Left lobe of liver (tissue), 2 donors: ENCODE measurements around the gene CYP1B1. TPM values are rescaled to one million over a fixed set of nuclear protein-coding genes. Genes with fewer than 3 reads are reported as not detected.
"Not testable (repeated sequence)": the region's sequence is repeated elsewhere in the genome, so short reads cannot be mapped to it uniquely, and the experiment has no call there.

Source experiments
- ATAC-seq: fragments of 200-7000 bp; cut with Tn5 transposase; one replicate; pipeline ENCODE4 v1.9.1; 2020; ENCODE audit warnings: mild to moderate bottlenecking, moderate library complexity
- DNase-seq: peaks from one replicate; pipeline ENCODE4 v3.0.0-alpha.2; 2020; ENCODE audit warnings: low spot score
- total RNA-seq: library from RNA; stranded (reverse); gene quantifications from one replicate; pipeline ENCODE4 v1.2.1, GENCODE V29; 2021
- donor health status: DM: no; HTN: no; CAD: no; lungs with moderate emphysema.
- donor health status: DM: no; HTN: yes; CAD: no.

Gene CYP1B1
- total RNA-seq, 1 donor from 2014 or later = 6.1 TPM

DNA sequence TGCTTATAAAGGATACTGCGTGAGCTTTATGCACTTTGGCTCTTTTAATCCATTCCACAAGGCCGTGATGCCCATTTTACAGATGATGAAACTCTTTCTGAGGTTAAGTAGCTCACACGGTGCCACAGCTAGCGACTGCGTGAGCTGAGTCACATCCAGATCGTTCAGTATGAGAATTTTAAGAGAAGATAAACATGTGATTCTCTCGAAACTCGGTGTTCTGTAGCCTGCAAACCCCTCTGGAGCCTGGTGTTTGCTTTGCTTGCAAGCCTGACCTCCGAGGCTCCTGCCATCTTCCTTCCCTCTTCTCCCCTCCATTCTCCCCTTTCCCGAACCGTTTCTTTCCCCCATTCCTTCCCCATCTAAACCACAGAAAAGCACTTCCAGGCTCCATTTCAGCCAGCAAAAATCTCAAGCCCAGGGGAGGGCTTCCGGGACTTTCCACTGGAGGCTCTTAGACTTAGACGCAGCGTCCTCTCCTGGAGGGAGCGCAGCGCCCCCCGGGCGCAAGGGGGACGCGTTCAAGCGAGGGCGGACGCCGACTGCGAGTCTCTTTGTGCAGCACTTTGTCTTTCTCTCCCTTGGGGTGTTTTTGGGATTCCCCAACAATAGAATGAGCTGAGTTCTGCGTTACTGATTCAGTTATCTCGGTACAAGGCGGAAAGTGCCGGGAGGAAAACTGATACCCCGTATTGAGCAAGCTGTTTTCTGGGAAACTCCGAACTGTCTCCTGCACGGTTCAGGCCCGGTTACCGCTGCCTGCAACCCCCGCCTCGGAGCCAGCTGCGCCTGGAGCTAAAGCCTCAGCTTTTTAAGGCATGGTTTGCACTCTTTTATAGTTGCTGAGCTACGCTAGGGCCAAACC, 38.0 kb downstream of the CYP1B1 start:
- peak; percentile 60 for ATAC-seq
- DNase-seq = no peak

DNA sequence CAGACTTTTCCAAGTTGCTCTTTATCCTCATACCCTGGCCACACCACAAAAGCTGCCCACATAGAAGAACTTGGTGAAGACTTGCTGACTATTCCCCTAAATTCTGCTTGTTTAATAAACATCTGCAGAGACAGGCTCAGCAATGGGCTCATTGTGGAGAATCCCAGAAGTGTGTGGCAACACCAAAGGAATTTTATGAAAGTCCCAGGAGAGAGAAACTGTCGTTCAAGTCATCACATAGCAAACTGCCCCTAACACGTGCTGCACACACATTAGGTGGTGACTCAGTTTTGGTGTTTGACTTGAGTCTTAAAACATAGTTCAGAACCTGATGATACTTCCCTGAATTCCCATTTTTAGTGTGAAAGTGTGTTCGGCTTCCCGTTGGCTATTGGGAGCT, 38.6 kb downstream of the CYP1B1 start:
- ATAC-seq (no peak), DNase-seq (no peak)

DNA sequence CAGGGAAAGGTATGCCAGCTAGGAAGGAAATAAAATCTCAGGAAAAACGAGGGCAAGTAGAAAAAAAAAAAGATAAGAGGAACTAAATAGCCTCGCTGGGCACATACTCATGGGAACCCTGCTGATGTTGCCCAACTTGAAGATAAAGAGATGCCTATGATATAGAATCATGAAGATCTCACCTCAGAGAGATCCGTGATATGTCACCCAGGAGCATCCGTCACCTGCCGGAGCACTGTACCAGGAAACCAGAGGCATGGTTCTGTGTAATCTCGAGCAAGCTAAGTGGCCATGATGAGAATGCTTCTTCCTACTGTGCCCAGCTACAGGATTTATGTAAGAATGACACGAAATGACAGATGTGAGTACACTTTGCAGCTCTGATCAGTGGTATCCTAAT, 40.0 kb downstream of the CYP1B1 start:
- ATAC-seq = no peak
- DNase-seq = no peak

DNA sequence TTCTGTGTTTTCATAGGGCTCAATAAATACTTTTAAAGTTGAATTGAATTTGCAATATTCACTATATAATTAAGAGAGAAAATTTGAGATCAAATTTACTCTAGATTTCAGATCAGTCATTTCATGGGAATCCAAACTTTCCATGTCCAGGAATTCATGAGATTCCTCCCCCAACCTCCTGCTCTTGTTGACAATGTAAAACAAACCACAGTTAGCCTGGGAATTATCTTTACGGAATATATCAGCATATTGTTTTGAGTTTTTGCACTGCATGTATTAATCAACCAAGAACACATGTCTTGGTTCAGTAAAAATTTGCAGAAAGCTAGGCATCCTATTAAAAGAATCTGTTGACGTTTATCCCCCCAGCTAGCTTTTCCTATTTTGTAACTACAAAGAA, 42.3 kb downstream of the CYP1B1 start:
- DNase-seq (no peak), ATAC-seq (no peak)

DNA sequence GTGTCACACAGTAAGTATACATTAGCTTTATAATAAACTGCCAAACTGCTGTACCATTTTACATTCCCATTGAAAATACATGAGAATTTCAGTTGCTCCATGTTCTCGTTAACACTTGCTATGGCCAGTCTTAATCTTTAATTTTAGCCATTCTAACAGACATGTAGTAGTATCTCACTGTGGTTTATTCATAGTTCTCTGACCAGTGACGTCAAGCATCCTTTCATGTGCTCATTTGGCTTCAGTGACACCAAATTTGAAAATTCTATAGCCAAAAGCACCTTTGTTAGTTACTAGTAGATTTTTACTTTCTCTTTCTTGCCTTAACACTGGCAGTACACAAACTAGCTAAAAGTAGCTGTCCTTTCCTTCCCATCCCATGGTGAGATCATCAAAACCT, 43.0 kb downstream of the CYP1B1 start:
- ATAC-seq (no peak), DNase-seq (no peak)

DNA sequence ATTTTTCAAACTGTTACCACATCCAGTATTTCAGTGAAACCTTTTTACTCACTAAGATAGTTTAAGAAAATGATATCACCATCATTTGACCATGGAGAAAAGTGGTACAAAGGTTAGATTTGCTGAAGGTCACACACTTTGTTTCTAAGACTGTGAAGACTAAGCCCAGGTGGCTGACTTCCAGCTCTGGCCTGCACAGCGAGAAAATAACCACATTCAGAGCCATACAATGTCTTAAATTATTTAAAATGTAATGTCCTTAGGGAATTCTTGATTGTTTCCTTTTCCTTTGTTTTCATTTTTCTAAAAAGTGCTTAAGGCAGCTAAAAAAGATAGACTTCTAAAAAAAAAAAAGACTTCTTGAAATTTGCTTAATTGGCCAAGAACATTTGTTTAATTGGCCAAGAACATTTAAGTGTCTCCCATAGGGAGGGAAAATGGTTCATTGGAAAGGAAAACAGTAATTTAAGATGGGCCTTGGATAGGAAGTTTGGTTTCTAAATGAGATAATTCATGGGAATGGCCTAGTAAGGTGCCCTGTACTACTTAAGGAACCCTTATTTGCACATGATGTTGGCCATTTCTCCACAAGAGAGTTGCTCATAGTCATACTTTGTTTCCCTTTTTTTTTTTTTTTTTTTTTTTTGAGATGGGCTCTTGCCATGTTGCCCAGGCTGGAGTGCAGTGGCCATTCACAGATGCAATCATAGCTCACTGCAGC, 45.2 kb downstream of the CYP1B1 start:
- DNase-seq (no peak), ATAC-seq (no peak)

DNA sequence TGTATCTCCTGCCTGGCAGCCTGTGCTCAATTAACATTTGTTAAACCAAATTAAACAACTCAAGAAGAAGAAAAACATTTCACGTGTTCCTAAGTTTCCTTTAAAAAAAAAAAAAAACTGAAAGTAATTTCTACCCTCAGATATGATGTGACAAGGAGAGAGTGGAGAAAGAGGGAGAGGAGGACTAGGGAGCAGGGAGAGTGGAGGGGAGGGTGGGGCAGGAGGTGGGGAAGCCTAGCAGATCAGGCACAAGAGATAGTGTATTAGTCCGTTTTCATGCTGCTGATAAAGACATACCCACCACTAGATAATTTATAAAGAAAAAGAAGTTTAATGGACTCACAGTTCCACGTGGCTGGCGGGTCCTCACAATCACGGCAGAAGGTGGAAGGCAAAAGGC, 46.4 kb downstream of the CYP1B1 start:
- ATAC-seq (no peak), DNase-seq (no peak)

DNA sequence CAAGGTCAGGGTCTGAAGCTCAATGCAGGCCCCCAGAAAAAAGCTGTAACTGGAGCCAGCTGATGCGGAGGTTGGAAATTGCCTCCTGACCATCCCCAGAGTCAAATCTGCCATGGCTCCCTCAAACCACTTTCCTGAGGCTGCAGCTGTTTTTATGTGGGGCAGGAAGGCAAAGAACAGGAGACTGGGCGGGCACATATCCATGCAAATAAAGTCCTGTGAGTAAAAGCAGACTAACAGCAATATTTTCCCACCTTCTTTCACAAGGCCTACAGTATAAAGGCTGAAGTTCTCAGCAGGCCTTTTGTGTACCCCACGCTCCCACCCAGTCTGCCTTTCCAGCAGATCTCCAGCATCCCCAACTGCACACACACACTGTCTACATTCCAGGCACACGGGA, 47.1 kb downstream of the CYP1B1 start:
- no peak for ATAC-seq
- no peak for DNase-seq

DNA sequence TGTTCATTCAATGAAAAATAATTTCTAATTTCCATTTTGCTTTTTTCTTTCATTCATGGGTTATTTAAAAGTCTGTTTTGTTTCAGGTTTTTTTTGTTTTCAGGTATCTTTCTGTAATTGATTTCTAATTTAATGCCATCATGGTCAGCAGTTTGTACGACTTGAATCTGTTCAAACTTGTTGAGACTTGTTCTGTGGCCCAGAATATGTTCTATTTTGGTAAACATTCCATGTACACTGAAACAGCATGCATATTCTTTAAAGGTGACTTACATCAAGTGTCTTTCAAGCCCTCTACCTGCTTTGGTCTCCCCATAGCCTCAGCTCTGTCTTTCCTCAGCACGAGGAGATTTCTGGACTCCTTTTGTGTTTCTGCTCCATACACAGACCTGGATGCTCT, 49.1 kb downstream of the CYP1B1 start:
- no peak for DNase-seq
- no peak for ATAC-seq

DNA sequence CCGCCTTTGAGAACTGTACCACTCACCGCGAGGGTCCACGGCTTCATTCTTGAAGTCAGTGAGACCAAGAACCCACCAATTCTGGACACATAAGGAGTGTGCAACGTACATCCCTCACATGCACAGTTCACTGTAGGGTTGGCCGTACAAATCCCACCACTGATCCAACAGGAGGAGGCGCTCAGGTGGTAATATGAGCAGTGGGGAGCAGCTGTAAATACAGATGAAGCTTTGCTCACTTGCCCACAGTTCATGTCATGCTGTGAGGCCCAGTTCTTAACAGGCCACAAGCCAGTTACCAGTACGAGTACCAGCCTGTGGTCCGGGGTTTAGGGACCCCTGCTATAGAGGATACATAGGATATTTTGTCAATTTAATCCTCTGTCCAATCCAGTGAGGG, 54.4 kb downstream of the CYP1B1 start:
- DNase-seq (no peak), ATAC-seq (no peak)

DNA sequence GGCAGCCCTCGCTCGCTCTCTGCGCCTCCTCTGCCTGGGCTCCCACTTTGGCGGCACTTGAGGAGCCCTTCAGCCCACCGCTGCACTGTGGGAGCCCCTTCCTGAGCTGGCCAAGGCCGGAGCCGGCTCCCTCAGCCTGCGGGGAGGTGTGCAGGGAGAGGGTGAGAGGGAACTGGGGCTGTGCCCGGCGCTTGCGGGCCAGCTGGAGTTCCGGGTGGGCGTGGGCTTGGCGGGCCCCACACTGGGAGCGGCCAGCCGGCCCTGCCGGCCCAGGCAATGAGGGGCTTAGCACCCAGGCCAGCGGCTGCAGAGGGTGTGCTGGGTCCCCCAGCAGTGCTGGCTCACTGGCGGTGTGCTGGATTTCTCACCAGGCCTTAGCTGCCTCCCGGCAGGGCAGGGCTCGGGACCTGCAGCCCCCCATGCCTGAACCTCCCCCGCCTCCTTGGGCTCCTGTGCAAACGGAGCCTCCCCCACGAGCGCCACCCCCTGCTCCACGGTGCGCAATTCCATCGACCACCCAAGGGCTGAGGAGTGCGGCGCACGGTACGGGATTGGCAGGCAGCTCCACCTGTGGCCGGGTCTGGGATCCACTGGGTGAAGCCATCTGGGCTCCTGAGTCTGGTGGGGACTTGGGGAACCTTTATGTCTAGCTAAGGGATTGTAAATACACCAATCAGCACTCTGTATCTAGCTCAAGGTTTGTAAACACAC, 55.4 kb downstream of the CYP1B1 start:
- not testable (repeated sequence) for ATAC-seq, DNase-seq

DNA sequence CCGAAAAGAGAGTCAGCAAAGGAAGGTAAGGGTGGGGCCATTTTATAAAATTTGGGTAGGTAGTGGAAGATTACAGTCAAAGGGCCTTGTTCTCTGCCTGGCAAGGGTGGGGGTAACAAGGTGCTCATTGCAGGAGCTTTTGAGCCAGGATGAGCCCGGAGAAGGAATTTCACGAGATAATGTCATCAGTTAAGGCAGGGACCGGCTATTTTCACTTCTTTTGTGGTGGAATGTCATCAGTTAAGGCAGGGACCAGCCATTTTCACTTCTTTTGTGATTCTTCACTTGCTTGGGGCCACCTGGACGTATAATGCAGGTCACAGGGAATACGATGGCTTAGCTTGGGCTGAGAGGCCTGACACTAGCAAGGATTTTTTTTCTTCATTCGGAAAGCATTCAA, 58.1 kb downstream of the CYP1B1 start:
- DNase-seq (no peak), ATAC-seq (no peak)

Other genes starting within 250 kb of the CYP1B1 start
- gene RMDN2, start 150.9 kb downstream of the CYP1B1 start, total RNA-seq = 16.4 TPM